ENCODE results near the gene FZD2.

- TF ChIP-seq, protein P1, sequence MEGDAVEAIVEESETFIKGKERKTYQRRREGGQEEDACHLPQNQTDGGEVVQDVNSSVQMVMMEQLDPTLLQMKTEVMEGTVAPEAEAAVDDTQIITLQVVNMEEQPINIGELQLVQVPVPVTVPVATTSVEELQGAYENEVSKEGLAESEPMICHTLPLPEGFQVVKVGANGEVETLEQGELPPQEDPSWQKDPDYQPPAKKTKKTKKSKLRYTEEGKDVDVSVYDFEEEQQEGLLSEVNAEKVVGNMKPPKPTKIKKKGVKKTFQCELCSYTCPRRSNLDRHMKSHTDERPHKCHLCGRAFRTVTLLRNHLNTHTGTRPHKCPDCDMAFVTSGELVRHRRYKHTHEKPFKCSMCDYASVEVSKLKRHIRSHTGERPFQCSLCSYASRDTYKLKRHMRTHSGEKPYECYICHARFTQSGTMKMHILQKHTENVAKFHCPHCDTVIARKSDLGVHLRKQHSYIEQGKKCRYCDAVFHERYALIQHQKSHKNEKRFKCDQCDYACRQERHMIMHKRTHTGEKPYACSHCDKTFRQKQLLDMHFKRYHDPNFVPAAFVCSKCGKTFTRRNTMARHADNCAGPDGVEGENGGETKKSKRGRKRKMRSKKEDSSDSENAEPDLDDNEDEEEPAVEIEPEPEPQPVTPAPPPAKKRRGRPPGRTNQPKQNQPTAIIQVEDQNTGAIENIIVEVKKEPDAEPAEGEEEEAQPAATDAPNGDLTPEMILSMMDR (conservative IDR thresholded peaks at IDR 0.05; ENCODE audit: low read depth, low read length), result no peak
- TF ChIP-seq EZH2 (IDR thresholded peaks at IDR 0.05; ENCODE audit: low read length, unreplicated experiment) (no peak), EZH2phosphoT487 (IDR thresholded peaks at IDR 0.05; ENCODE audit: borderline replicate concordance, low read length) (no peak)
These were observed 39.3 kb upstream of the FZD2 start for GRCh38 chr17:44518032-44518431.

Data from PC-3 (cell line).